NCI-H2196 (cell line): ENCODE data around the gene CUEDC1.
"Not testable (repeated sequence)": the region's sequence is repeated elsewhere in the genome, so short reads cannot be mapped to it uniquely, and the experiment has no call there.

Experiments
- DNase-seq: peaks from one replicate; lab custom pipeline; 2025; ENCODE audit not compliant: unreplicated experiment; lab: John Stamatoyannopoulos, UW

Gene CUEDC1

DNA sequence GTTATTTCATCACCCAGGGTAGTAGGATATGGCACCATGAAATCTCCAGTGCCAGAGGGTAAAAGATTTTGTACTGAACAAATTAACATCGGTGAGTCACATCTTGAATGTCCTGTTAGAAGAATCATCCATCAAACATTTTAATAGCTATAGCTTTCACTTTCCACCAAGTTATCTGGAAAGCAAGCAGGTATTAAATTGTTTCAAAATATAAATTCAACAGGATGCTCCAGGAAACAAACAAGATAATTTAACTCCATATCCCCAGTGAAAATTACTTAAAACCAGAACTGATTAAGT, 30.4 kb upstream of the CUEDC1 start:
- no peak for DNase-seq

DNA sequence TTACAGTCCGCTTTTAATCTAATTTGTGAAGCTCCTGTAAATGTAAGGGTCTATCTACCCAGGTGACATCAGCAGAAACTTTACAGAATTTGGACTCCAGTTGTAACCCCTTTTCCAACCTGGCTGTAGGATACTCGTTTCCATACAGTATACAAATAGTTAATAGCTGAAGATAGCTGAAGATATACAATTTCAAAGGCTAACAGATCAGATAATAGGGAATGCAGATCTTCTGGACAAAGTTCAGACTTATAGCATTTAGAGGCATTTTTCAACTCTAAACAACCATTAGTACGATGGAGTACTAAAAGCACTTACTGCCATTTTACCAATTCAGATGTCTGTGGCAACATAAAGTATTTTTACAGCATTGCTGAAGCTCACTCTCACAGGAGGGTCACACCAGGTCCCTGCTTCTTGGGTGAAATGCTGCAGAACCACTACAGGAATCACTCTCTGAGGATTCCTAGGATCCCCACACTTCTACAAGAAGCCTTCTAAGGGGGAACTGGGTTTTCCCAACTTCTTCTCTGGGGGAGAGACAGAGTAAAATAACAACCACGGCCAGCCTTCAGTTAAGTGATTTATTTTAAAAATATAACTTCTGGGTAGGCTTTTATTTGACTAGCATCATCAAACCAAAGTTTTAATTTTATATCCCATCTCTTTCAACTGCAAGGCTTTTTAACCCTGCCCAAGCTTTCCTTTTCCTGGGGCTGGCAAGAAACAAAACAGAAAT, 29.9 kb upstream of the CUEDC1 start:
- no peak for DNase-seq

DNA sequence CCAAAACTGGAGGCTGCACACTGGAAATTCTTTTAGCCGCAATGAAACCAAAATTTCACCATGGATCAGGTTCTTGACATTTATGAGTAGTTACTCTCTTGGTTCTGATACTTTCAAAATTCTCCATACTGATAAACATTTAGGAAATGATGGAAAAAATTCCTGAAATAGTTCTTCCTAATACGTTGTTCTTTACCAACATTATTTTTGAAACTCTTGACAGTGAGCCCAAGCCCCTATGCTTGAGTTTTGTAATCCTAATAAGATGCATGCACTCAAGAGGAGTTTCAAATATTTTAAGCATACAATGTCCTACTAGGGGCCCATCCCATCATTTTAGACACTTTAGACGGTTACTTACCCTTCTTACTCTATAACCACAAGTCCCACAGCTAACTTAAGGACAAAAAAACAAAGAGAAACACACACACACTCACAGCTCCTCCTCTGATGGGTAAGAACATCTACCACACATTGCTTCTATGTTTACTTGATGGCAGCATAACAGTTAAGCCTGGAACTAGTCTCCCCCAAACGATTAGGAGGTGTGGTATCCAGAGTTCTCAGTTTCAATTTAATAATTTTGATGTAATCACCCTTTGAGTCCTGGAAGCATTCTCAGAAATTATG, 29.2 kb upstream of the CUEDC1 start:
- no peak for DNase-seq

DNA sequence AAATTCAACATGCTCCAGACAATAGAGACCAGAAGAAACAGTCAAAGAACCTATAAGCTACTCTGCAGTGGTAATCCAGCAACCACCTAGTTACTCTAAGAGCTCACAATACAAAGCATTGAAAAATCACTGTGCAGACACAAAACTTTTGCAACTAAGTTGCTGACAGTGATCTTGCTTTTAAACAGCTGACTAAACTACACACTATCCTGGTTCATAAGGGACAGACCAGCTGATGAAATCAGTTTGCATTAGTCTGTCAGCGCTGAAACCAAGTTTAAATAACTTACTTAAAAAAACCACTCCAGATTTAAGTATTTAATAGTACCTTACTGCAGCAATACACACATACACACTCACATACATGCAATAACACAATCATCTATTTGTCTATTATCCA, 28.2 kb upstream of the CUEDC1 start:
- no peak for DNase-seq

DNA sequence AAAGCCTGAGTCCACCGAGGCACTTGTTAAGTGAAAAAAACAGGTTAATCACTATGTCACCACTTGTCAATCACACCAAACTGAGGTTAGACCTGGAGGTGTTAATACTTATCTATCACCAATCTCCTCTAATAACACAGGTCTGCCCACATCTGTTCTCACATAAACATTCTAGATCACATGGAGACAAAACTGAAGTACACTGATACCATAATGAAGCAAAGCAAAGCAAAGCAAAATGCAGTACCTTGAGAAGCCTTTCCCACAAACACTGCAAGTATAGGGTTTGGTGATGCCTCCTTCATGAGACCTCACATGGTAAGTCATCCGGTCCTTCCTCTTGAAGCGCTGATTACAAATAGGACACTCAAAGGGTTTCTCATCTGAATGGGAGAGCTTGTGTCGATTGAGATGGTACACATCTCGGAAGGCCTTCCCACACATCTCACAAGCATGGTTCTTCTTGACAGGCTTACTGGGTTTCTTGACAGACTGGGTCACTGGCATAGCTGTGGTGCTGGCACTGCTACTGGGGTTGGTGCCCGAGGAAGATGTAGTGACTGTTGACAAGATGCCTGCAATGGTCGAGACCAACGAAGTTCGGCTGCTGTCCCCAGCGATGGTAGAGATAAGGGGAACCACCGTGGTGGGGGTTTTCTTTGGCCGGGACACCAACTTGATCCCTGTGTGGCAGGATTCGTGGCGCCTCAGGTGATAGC, 27.4 kb upstream of the CUEDC1 start:
- no peak for DNase-seq

DNA sequence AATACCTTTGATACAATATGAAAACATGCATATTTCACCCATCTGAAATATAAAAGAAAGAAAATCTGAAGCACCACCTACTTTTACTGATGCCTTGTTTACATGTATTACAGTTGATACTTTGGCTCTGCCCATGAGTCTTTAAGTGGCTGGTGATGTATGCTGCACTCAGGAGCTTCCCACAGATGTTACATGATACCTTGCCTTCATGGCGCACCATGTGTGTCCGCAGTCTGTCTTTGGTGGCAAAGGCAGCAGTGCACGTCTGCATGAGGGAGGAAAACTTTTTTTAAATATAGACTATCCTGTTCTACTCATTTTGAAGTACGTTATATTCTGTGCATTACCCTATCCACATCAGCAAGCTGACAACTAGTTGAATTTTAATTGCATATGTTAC, 25.3 kb upstream of the CUEDC1 start:
- DNase-seq: no peak

DNA sequence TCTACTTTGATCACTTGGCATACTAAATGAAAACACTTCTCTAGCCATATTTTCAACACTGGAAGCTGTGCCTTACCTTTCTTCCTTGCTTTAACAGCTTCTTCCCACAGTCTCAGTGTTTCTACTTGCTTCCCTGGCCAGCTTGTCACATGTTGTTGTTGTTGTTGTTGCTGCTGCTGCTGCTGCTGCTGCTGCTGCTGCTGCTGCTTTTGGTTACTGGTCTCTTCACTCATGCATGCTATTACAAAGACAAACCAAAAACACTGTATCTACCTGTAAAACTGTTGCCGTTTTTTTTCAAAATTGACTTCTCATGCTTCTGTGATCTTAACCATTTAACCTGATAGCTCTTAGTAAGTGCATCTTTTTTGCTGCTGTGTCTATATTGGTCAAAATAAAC, 23.9 kb upstream of the CUEDC1 start:
- no peak for DNase-seq

DNA sequence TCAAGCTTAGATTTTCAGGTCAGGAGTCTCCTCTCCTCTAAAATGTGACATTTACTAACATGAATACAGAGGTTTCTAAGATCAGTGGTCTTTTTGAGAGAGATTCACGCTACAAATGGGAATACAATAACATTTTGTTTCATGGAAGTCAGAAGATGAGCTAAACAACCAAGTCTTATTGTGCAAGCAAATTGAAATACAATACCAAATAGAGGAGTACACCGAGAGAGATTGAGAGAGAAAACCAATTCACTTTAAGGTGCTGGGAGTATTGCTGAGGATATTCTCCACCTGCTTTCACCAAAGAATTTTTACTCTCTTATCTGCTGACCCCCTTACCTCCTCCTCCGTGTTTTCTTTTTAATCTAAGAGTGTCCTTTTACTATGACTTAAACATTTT, 21.4 kb upstream of the CUEDC1 start:
- DNase-seq: no peak

DNA sequence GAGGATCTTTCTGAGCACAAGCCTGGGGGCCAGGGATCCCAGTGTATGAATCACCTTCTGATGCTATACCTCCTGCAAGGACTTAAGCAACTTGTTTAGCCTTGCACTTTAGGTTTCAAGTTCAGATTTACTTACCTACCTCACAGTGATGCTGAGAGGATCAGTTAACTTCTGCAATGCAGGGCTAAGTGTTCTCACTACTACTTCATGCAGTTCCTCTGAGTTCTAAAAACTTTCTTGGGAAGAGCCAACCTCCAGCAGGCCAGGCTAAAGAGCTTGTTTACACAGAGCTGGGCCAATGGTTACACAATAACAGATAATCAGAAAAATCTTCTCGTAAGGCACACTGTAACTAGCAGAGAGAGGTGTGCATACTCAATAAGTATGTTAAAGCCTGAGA, 19.8 kb upstream of the CUEDC1 start:
- DNase-seq: no peak

DNA sequence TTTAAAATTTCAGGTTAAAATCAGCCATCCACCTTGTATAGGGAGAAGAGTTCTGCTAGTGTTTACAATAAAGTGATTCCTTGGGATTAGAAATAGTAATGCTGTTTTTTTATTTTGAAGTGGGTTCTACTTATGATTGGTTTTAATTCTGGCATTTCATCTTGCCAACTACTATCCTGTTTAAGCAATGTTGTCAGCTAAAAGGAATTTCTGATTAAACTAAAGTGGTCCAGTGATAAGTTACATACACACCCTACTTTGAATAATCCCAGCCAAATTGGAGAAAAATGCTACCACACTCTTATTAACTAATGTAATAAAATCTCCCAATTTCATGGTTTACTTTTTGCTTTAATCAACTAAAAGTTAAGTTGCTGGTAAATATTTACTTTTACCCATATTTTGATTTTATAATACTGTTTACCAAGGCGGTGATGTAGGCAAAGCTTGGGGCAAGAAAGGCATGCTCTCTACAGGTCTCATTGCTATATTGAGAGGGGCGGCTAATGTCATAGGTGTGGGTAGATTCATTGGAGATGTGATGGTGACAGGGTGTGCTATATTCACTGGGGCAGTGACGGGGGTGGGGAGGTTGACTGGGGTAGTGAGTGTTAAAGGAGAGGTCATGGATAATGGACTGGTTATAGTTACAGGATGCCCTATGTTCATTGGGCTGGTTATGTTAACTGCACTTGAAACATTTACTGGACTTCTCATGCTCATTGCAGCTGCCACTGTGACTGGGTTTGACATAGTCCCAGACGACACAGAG, 19.0 kb upstream of the CUEDC1 start:
- not testable (repeated sequence) for DNase-seq

DNA sequence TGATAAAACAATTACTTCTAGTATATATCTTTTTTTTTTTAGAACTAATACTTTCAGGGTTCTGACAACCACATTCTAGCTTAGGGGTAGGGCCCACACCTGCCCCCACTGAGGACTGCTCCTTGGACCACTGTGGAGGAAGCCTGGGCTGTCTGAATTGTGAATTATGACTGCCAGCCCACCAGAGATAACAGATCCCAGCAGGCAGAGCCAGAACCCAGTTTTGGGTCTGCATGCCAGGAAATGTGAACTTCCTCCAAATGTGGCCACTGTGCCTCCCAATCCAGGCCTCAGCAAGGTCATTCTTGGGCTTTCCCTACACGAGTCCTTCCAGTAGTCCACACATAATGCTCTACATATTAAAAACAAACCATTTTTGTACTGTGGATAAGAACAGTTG, 16.9 kb upstream of the CUEDC1 start:
- DNase-seq: no peak

DNA sequence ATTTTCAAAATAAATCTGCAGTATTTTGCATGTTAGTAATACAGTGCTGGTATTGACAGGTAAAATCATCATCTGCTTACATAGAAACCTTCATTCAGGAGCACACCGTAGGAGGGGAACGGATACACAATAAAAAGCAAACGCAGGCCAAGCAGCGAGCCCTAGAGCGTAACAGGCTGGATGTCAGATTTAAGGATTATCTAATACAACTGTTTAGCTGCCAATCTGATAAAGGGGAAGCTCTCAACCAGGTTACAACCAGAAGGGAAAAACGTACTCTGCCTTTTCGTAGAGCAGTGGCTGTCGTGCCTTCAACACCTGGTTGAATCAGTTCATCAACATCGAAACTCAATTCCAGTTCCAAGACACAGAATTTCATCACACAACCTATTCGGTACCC, 16.4 kb upstream of the CUEDC1 start:
- no peak for DNase-seq

DNA sequence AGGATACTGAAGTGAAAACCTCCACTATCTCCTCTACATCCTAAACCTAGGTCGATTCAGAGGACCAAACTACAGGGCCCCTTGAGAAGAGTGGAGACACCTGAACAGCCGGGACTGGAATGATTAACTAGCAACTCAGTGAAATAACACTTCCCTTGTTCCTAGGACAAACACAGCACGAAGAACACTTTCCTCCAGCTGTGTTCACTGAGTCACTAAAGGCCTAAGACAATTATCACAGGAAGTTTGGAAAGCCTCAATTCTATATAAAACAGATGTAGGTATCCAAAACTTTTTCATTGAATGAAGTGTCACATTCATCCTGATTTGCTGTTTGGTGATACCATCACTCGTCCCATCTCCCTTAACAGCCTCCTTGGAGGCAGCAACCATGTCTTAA, 15.5 kb upstream of the CUEDC1 start:
- DNase-seq: no peak

DNA sequence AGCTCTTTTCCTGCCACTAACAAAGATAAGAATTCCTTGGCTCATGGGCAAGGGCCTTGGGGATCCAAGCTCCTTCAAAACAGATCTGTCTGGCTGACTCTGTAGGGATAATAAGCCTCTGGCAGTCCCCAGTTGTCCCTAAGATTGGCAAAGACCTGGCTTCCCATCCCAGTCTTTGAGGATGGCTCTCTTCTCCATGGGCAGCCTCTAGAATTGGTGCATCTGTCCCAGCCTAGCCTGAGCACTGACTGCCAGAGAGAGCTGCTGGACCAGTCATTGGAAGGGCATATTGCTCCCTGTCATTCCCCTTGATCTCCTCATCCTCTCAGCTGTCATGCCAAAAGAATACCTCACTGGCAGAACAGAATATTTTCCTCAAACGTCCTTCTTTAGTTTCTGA, 13.2 kb upstream of the CUEDC1 start:
- no peak for DNase-seq

DNA sequence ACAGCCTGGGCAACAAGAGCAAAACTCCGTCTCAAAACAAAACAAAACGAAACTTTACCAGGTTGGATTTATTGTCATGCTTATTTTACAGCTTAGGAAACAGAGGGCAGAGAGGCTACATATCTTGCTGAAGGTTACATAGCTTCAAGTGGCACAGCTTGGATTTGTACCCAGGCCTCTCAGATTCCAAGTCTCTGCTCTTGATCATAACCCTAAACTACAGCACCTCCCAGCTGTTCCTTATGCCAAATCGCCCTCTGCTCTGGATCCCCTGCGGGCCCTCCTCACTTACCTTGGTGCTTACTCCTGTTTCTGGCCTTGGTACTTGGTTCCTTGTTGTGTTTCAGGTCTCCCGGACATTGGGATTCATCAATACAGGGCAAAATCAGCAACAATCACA, 11.7 kb upstream of the CUEDC1 start:
- DNase-seq: no peak

DNA sequence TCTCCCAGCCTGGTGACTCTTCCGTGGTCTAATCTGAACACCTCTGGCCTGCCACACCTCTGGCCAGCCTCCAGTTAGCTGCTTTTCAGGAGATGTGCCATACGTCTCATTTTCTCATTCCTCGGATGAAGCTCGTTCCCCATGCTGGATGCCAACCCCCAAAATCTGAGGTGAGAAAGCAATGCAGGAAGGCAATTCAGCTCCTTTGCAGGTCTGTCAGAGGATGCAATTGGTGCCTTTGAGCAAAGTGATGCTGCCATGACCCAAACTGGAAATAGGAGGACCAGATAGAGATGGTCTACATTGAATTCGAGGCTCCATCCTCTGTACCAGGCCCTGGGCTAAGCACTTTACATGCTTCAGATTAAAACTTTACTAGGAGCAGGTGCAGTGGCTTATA, 11.0 kb upstream of the CUEDC1 start:
- DNase-seq: no peak

DNA sequence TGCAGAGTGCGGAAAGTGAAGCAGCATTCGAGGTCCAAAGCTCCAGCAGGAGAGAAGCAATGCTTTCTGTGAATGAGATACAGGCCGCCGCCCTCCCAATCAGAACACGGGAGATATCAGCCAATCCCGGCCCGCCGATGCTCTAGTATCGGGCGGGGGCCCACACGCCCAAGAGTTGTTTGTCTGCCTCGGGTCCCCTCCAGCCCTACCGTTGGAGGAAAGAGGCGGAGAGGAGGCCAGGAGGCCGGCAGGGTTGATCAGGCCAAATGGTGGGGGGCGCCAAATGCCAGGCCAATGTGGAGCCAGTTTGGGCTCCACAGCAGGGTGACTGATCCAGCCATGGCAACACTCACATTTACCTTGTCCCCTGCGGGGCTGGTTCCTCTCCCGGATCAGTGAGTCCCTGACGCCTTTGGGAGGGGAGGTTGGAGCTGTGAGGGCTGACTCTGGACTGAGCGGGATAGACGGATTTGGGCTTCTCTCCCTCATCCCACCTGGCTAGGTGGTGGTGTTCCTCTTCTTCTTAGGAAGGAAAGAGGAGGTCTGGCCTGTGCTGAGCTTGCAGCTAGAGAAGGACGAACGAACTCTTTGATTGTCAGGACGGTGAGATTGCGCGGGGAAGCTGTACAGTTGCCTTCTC, 10.4 kb upstream of the CUEDC1 start:
- no peak for DNase-seq

DNA sequence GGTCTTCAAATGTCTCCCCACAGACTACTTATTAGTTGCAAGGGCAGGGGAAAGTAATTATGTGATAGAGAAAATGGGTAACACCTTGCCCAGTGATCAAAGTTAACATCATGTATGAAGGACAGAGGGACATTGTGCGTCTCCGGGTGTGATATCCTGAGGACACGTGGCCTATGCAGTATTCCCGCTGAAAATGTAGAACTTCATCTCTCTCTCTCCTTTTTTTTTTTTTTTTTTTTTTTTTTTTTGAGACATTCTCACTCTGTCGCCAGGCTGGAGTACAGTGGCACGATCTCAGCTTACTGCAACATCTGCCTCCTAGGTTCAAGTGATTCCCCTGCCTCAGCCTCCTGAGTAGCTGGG, 7.9 kb upstream of the CUEDC1 start:
- no peak for DNase-seq

DNA sequence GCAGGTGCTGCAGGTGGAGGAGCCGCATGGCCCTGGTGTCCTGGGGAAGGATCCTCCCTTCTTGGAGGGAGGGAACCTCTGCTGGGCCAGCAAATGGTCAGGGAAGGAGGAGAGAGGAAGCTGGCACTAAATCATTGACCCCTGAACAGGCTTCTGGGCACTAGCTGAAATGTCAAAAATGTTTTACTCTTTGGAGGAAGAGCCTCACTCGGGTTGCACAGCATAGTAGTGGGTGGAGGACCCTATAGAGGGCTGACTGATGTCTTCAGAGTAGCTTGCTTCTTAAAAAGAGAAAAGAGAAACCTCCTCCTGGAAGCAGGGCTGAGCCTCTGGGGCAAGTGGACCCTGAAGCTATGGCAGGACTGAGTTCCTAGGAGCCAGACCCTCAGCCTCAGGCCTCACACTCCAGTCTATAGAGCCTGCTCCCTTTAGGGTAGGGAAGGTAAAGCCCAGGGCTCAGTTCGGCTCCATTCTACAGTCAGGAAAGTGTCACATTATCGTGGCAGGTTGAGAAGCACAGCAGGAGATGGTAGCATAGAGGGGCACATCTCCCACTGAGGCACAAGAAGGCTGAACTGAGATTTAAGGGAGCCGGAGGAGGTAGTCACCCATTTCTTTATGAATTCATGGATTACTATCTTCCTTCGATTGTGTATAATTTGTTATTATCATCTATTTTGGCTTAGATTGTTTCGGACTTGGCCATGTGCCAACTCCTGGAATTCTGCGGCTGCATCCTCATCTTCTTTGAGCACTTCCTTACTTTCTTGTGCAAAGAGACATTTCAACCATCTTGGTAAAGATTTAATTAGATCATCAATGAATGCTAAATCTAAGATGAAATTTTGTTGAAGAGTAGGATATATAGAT, 7.3 kb upstream of the CUEDC1 start:
- DNase-seq: no peak

DNA sequence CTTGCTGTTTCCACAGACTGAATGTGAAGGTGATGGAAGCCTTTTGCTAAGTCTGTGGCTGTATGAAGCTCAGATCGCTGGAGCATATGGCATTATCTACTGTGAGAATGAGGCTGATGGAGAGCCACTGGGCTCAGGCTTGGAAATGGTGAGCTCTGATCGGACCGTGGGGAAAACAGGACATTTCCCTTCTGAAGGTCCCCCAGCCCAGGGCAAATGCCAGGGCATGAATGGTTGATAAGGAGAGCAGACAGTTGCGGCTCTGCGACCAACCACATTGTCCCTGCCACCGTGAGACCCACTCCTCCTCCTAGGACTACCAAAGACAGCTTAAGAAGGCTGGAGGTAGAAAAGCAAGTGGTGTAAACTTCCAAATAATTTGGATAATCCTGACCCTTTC, 4.7 kb upstream of the CUEDC1 start:
- no peak for DNase-seq

DNA sequence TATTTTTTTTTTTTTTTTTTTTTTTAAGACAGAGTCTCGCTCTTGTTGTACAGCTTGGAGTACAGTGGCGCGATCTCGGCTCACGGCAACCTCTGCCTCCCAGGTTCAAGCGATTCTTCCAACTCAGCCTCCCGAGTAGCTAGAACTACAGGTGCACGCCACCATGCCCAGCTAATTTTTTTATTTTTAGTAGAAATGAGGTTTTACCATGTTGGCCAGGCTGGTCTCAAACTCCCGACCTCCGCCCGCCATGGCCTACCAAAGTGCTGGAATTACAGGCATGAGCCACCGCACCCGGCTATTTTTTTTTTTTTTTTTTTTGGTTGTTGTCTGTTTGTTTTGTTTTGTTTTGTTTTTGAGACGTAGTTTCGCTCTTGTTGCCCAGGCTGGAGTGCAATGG, 3.2 kb upstream of the CUEDC1 start:
- DNase-seq: not testable (repeated sequence)
